GM21423 (cell line): ENCODE measurements around the gene EHF.

Experiments
- ATAC-seq: cut with Tn5 transposase; IDR thresholded peaks from one replicate; pipeline ENCODE4 v1.9.1; 2021; ENCODE audit warnings: mild to moderate bottlenecking, moderate library complexity; ENCODE audit not compliant: unreplicated experiment

Gene EHF

DNA sequence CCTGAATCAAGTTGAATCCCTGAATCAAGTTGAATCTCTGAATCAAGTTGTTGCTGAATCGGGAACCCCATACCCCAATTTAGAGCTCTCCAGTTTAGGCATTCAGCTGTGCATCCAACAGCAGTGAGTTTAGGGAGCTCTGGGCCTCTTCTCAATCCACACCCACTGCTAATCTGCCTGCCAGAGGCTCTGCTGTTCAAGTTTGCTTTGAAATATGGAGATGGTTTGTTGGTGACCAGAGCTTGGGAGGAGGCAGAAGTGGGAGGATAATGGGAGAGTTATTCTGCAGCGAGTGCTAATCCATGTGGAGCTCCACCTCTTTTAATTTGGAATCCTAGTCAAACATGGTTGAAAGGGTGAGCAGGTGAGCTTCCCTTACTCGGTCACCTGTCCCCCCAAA lies 22.4 kb downstream of the EHF start:
- ATAC-seq, result no peak

DNA sequence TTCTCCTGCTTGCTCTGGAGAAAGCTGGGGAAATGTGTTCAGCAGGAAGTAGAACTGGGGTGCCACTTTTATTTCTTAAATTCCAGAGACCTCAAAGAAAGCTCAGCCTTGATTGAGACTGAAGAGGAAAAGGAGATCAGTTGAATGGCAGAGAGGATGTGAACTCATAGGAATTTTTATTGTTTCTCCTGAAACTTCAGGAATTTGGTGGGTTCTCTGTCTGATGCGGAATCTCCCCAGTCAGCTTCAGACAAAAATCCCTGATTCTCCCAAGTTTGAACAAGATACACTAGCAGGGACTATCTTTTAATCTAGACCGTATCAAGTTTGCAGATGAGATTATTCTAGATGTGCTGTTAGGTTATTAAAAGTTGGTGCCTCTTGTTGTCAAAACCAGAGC lies 23.0 kb downstream of the EHF start:
- ATAC-seq, result no peak

DNA sequence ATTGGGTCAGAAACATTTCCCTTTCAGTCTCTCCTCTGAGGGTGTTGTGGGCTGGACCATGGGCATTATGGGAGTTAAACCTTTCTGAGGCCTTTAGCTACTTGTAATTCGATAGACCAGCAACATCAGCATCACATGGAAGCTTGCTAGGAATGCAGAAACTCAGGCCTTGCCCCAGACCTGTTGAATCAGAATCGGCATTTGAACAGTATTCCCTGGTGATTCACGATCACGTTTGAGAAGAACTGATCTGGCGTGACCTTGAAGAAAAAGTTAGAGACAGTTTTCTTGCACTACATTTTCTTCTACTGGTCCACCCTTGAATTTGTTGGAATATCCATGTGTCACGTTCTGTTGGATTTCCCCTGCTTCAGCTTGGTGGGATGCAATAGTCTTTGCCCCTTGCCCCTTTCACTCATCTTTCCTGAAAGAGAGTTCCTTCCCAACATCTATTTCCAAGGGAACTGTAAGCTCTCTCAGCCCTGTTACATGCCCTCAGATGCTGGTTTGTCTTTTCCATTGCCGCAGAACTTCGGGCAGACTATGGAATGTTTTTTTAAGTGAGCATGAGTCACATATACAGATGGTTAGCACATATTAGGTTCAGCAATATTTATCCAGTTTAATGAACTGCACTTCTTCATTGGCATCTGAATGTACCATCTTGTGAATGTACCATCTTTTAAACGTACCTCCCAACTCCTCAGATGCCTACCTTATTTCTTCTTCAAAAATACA lies 23.9 kb downstream of the EHF start:
- no peak for ATAC-seq

DNA sequence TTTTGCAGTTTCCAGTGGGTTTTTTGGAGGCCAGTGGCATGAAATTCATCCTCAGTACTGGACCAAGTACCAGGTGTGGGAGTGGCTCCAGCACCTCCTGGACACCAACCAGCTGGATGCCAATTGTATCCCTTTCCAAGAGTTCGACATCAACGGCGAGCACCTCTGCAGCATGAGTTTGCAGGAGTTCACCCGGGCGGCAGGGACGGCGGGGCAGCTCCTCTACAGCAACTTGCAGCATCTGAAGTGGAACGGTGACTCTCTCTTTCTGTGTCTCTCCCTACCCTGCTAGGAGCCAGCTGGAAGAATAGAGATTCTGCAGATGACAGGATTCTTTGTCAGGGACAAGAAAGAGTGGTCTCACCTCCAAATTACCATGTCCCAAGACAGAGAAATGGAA lies 25.5 kb downstream of the EHF start:
- ATAC-seq, result no peak

DNA sequence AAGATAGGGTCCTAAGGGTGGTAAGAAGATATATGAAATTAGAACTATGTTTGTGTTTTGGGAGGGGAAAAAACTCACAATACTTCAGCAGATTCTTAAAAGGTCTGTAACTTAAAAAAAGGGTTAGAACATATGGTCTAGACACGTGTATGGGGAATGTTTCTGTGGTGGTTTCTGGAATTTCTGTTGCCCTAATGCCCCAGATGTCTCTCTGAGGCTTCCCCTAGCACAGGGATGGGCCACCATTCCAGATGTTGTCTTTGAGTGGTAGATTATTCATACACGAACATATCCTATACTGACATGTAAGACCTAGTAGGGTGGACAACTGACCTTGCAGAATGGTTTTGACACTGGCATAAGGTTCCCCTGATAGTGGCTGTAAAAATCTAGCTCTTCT lies 26.2 kb downstream of the EHF start:
- no peak for ATAC-seq

DNA sequence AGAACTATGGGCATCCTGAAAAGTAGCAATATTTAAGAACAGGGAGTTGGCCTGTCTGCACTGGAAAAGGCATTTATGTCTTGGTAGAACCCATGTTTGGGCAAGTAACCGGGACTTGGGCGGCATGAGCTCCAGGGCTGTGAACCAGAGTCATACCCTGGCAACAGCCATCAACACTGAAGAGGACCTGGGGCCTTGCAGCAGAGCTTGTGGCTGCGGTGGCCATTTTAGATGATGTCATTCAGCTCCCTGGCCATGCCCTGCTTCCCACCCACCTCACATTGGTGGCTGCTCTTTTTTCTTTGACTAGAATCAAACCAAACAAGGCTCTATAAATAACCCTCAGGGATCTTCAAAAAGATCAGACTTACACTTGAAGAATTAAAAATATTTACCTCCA lies 26.6 kb downstream of the EHF start:
- ATAC-seq, result no peak

DNA sequence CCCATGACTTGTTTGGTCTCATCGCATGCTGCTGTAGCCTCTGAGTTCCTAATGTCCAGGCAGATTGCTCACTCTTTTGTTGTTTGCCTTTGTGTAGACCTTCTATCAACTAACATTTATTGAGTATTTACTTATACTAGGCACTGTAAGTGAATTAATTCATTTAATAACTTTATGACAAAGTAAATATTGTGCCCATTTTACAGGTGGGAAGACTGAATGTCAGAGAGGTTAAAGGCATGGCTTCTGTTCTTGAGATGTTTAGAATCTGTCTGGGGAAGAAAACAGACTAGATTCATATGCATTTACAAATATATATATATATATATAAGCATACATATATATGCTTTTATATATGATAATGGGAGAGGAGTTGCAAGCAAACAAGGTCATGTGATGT lies 27.1 kb downstream of the EHF start:
- no peak for ATAC-seq

DNA sequence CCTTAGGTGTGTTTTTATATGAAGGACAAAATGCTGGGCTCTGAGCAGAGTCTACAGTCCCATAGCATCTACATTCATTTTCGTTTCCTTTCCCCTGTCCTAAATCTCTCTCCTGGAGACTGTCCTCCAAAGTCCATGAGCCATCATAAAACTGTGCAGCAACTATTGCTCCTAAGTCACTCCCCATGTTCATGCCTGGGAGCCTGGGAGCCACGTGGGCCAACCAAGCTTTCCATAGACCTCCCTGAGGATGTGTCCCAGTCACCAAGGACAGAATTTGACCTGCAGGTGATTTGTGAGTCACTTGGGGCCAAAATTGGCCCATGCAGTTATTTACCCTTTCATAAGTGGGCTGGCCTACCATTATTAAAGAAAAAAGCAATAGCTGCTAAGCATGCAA lies 28.7 kb downstream of the EHF start:
- ATAC-seq, result no peak

DNA sequence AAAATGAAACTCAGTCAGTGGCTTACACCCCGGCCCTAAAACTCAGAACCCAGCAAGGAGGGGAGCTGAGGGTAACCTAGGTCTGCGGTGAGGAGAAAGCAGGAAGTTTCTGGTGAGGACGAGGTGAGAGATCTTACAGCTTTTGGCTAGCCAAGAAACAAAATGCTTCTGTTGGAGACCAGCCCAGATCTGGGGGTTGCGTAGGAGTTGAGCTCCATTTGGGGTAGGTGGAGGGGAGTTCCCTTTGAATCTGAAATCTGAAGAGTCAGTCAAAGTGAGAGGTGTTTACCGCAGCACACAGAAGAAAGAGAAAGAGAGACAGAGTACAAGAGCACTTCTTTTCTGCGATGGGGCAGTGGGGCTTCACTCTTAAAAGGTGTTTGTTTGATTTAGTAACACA lies 29.6 kb downstream of the EHF start:
- peak; percentile 92 for ATAC-seq

DNA sequence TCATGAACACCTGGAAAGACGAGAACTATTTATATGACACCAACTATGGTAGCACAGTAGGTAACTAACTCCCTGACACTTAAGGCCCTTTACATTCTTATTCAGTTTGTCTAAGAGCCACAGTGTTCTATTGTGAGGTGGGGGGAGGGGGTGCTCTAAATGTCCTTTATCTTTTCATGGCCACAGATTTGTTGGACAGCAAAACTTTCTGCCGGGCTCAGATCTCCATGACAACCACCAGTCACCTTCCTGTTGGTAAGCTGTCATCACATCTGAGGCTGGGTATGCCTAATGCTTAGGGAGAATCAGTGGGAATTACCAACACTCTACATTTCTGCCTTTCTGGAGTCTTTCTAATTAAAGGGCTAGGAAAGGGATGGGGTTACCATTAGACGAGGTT lies 30.7 kb downstream of the EHF start:
- ATAC-seq, result no peak

DNA sequence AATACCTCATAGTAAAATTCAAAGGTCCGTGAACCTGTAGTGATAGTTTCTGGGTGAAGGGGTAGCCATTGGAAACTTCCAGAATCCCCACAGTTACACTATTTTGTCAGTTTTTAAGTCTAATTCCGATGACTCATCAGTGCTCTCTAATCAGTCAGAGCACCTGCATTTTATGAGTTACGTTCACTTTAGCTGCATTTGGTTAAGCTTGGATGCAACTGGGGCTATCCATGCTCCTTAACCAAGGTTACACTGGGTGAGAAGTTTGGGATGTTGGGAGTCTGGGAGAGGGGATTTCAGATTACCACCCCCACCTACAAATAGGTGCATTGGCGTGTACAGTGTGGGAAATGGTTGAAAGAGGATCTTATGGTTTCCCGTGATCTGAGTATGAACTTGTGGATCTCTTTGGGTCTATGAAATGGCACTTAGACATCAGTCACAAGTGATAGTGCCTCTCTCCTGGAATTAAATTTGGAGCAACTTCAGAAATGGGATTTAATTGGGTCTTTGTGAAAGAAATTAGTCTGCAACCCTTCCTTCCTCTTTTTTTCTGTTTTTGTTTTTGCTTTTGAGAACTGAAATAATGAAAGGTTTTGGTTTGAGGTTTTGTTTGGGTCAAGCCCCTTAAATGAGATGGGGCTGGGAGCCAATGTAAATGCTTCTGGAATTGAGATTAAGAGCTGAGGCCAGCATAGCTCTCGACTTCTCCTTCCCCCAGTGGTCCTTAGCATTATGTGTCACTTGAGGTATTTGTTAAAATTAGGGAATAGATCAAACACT lies 31.5 kb downstream of the EHF start:
- no peak for ATAC-seq

DNA sequence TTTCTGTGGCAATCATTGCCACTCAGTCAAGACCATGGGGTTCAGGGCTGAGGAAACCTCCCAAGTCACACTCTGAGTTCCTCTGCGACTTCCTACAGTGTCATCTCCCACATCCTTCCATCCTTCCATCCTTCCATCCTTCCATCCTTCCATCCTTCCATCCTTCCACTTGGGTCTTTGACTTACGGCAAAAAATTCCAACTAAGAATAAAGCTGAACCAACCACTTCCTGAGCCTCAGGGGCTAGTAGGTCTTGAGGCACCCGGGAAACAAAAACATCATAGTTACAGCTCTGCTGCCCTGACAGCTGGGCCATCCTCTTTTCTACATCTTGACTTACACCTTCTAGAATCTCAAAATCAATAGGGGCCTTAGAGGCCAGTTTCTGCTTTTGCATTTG lies 32.1 kb downstream of the EHF start:
- no peak for ATAC-seq

DNA sequence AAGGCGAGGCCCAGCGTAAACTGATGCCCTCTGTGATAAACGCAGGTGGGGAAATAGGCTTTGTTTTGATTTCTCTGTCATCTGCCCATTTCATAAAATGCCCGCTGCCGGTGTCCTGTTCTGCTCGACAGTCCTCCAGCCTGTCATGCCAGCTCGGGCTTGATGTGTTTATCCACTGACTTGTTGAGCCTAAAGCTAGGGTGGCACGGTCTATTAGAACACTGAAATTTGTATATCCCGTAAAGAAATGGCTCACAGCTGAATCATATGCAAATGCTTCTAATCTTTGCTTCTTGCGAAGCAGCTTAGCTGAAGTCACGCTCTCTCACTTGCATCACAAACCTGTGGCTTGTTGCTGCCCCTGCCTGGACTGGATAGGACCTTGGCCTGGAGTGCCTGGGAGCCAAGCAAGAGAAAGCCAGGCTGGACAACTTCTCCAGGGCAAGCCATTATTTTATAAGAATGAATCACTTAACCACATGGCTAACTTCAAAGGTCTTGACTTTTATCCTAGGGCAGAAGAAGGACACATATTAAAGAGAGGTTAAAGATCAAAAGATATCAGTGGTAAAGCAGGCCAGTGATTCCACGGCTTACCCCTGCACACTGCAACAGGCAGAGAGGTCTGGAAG lies 33.1 kb downstream of the EHF start:
- ATAC-seq, result no peak

DNA sequence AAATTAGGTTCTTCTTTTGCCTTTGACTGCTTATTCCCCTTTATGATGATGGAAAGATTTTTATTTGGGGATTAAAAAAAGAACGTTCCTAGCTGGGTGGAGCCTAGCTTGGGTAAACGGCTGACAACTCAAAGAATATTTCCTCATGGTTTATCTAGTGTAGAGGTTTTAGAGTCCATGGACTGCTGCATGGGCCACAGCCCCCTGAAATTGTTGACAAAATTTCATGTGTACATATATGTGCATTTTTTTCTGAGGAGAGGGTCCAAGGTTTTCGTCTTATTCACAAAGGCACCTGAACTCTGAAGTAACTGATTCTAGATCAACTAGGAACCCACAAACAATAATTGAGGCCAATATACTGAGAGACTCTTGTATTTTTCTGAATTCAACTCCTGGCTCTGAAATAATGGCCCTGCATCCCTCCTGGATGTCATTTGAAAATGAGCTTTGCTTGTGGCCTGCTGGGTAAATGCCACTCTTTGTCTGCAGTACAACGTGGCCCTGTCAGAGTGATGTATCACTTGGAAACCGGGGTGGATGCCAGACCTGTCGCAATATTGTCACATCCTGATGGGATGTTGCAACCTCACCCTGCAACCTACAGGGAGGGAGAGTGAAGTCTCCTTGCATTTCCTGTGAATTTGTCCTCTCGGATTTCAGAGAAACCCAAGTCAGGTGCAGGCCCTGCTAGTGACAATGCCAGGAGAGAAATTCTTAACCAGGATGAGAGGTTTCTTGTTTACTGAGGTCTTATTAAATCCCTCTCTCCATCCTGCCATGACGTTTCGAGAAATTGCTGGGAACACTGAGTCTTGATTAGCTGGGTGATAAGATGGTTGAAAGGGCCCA lies 33.8 kb downstream of the EHF start:
- ATAC-seq, result no peak

DNA sequence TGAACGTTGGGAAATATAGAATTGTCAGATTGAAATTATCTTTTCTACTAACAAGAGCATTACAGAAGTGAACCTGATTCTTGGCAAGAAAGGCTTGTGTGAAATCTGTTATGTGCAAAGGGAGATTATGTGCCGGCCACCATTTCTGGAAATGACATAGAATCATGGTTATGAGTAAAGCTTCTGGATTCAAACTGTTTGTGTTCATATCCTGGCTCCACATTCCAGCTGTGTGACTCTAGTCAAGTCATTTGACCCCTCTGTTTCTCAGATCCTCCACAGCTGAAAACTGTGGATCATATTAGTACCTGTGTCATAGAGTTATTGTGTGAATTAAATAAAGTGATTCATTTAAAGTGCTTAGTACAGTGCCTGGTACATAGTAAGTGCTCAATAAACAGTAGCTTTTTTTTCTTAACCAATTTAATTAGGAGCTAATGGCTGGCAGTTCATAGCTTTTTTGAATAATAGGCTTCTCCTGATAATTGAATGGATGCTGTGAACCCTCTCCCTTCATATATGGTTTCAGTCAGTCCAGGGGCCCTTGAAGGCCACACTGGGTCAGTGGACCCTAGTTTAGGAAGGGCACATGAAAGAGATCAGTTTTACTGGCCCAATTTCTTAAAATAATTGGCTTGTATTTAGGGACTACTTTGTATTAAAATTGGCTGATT lies 34.6 kb downstream of the EHF start:
- ATAC-seq, result no peak

DNA sequence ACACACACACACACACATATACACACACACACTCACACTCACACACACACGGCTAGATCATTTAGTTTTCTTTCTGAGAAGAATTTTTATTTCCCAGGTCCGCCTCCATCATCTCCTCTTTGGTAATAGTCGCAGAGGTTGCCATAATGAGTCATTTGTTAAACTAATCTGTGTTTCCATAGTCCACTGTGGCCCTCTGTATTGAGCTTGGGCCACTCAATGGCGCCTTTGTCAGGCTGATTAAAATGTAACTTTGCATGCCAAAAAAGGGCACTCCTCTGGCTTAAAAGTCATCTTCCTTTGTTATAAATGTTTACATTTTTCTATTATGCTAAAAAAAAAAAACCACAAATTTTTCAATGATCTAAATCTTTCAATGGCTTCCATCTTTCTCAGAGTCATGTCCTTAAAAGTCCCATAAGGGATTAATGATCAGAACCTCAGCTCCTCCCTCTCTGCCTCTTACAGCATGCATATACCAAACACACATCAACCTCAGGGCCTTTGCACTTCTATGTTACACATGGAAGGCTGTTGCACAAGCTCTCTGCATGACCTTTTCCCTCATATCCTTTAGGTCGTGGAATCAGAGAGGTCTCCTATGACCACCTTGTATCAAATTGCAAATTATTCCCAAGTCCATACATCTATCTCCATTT lies 35.3 kb downstream of the EHF start:
- no peak for ATAC-seq

DNA sequence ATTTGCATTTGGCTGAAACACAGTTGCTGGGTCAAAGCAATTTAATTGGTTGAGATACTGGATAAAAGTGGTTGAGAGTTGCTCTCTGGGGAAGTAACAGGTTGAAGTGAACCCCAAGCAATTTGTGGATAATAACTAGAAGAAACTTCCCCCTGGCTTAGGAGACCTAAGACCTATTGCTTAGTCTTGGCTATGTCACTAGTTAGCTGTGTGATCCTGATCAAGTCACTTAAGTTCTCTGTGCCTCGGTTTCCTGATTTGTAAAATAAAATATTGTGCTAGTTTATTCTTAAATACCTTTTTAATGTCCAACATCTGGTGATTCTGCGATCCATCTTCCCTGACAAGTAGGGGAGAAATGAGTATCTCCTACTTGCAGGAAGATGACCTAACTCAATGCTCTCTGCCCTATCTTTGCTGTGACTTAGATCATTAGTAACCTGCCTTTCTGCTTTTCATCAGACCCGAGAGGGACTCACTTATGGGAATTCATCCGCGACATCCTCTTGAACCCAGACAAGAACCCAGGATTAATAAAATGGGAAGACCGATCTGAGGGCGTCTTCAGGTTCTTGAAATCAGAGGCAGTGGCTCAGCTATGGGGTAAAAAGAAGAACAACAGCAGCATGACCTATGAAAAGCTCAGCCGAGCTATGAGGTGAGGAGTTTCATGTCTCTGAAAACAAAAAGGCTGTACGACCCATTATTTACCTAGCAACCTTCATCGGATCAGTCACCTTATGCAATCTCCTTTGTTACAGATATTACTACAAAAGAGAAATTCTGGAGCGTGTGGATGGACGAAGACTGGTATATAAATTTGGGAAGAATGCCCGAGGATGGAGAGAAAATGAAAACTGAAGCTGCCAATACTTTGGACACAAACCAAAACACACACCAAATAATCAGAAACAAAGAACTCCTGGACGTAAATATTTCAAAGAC lies 37.5 kb downstream of the EHF start:
- ATAC-seq, result no peak

DNA sequence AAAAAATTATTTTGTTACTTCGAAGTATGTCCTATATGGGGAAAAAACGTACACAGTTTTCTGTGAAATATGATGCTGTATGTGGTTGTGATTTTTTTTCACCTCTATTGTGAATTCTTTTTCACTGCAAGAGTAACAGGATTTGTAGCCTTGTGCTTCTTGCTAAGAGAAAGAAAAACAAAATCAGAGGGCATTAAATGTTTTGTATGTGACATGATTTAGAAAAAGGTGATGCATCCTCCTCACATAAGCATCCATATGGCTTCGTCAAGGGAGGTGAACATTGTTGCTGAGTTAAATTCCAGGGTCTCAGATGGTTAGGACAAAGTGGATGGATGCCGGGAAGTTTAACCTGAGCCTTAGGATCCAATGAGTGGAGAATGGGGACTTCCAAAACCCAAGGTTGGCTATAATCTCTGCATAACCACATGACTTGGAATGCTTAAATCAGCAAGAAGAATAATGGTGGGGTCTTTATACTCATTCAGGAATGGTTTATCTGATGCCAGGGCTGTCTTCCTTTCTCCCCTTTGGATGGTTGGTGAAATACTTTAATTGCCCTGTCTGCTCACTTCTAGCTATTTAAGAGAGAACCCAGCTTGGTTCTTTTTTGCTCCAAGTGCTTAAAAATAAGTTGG lies 38.3 kb downstream of the EHF start:
- no peak for ATAC-seq
